Tibial nerve (tissue), 4 donors: ENCODE data around the gene SF3B4. TPM values are rescaled to one million over a fixed set of nuclear protein-coding genes. Genes with fewer than 3 reads are reported as not detected.

Source experiments
- DNase-seq, 2 donors: peaks; one replicate each; pipeline ENCODE4 v3.0.0-alpha.2; 2019; ENCODE audit warnings: low spot score in 2 of 2
- H3K27ac ChIP-seq, 4 donors: fragments of 200-600 bp; sonication (generic) in 3 of 4; one replicate each; pipeline ENCODE4 v1.5.1; 2017 to 2019; ENCODE audit warnings: mild to moderate bottlenecking in 1 of 4
- H3K27me3 ChIP-seq, 2 donors: fragments of 200-600 bp; sonication (generic) in 1 of 2; one replicate each; pipeline versions ENCODE4 v1.5.1 to v1.6.0; 2017 to 2019
- H3K36me3 ChIP-seq, 3 donors: fragments of 200-600 bp; sonication (generic); one replicate each; pipeline ENCODE4 v1.5.1; 2018 to 2019
- H3K4me1 ChIP-seq, 4 donors: fragments of 200-600 bp; sonication (generic) in 3 of 4; one replicate each; pipeline ENCODE4 v1.5.1; 2017 to 2019
- H3K4me3 ChIP-seq, 4 donors: fragments of 200-600 bp; sonication (generic) in 3 of 4; one replicate each; pipeline ENCODE4 v1.5.1; 2017 to 2019; ENCODE audit warnings: mild to moderate bottlenecking in 1 of 4, moderate library complexity in 1 of 4
- H3K9me3 ChIP-seq, 4 donors: fragments of 200-600 bp; sonication (generic) in 3 of 4; one replicate each; pipeline ENCODE4 v1.5.1; 2017 to 2019
- EP300 ChIP-seq, 2 donors: sonication (generic); formaldehyde crosslinking; IDR thresholded peaks; one replicate each; pipeline ENCODE4 v1.6.1; 2017; ENCODE audit warnings: antibody characterized with exemption in 2 of 2, mild to moderate bottlenecking in 1 of 2
- POLR2A ChIP-seq, 2 donors: fragments of 450-650 bp; IDR thresholded peaks; one replicate each; pipeline ENCODE4 v1.6.1; 2017; ENCODE audit warnings: antibody characterized with exemption in 2 of 2, mild to moderate bottlenecking in 2 of 2, moderate library complexity in 2 of 2
- WGBS, 2 donors: methylation state at CpG; one replicate each; pipeline ENCODE4 v1.1.5; 2018; 5-methylcytosine and 5-hydroxymethylcytosine counted together
- total RNA-seq, 4 donors: library from RNA; depleted of rRNA; stranded (reverse); fragments of >200 nt; gene quantifications; one replicate each; pipeline ENCODE4 v1.1.0, GENCODE V29; 2016
- TF ChIP-seq, protein P1 (sequence below), 5 experiments: fragments of 200-600 bp in 3 of 5; fragments of 450-650 bp in 2 of 5; sonication (generic) in 3 of 5; IDR thresholded peaks; one replicate each; pipeline ENCODE4 v1.5.1; 2016 to 2019; ENCODE audit warnings: antibody characterized with exemption in 5 of 5, mild to moderate bottlenecking in 3 of 5, moderate library complexity in 2 of 5

The SF3B4 gene
- total RNA-seq, 4 donors from 2014 or later = 6.3 to 14.3 (median 9.7) TPM

DNA sequence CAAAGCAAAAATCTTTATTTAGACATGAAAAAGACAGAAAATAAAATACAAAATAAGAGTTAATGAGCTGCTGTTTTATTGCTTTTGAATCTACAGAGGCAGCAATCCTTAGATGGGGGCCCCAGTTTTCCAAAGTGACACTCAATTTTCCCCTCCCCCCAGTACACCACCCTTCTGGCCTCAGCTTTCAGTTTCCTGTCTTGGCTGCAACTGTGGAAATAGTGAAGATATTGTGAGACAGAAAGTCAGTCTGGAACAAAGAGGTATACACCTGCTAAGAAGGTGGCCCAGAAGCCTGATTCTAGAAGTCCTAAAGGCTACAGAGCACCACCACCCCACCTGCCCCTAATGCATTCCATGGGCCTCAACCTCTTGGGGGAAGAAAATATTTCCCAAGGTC lies 10.2 kb upstream of the SF3B4 start:
- no peak for TF ChIP-seq POLR2A (IDR thresholded peaks at IDR 0.05)
- no peak for TF ChIP-seq EP300 (IDR thresholded peaks at IDR 0.05)
- TF ChIP-seq, protein P1, sequence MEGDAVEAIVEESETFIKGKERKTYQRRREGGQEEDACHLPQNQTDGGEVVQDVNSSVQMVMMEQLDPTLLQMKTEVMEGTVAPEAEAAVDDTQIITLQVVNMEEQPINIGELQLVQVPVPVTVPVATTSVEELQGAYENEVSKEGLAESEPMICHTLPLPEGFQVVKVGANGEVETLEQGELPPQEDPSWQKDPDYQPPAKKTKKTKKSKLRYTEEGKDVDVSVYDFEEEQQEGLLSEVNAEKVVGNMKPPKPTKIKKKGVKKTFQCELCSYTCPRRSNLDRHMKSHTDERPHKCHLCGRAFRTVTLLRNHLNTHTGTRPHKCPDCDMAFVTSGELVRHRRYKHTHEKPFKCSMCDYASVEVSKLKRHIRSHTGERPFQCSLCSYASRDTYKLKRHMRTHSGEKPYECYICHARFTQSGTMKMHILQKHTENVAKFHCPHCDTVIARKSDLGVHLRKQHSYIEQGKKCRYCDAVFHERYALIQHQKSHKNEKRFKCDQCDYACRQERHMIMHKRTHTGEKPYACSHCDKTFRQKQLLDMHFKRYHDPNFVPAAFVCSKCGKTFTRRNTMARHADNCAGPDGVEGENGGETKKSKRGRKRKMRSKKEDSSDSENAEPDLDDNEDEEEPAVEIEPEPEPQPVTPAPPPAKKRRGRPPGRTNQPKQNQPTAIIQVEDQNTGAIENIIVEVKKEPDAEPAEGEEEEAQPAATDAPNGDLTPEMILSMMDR (IDR thresholded peaks at IDR 0.05) = no peak
- no peak for DNase-seq
- peaks cover 0 to 60% (median 25%) of the 10 kb centered on the region in 4 donors for H3K4me1 ChIP-seq
- peak overlapping the region in 3 of 4 donors; percentile 67 to 91 (median 83) for H3K27ac ChIP-seq
- no peaks in the 10 kb centered on the region for H3K27me3 ChIP-seq
- no peak overlapping the region for H3K4me3 ChIP-seq
- H3K36me3 ChIP-seq = peaks cover 0 to 14% (median 0%) of the 10 kb centered on the region in 3 donors
- H3K9me3 ChIP-seq = no peaks in the 10 kb centered on the region

DNA sequence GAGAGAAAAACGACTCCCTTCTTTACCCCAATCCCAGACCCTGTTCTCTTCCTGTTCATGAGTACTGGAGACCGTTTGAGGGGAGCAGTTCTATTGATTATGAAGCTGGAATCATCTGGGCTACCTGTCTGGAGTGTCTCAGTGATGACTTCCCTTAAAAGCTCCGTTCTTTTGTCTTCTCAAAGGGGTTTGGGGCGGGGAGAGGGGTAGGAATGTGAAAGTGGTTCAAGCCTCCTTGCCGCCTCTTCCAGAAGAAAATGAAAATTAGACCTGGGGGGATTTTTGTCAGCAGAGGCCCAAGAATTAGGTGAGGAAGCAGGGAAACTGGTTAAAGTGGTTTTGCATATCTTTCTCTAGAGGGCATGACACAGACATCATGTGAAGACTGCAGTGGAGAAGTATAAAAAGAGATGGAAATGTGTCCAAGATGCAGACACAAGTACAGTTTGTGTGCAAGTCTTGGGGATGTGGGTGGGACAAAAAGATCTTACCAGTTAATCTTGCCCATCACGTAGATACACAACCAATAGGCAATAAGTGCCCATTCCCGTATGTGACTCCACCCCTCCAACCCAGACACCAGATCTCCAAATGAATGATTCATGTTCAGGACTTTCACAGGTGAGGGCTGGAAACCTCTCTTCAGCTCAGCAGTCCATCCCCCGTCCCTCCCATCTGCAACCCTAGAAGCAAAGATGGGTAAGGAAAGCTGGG lies 9.5 kb upstream of the SF3B4 start:
- TF ChIP-seq, protein P1 (IDR thresholded peaks at IDR 0.05) = no peak
- TF ChIP-seq EP300 (IDR thresholded peaks at IDR 0.05) = no peak
- TF ChIP-seq POLR2A (IDR thresholded peaks at IDR 0.05) = no peak
- Histone ChIP-seq H3K36me3 (peaks cover 0 to 18% (median 0%) of the 10 kb centered on the region in 3 donors), H3K27ac (peak overlapping the region; percentile 48 to 91 (median 75)), H3K27me3 (no peaks in the 10 kb centered on the region), H3K9me3 (no peaks in the 10 kb centered on the region), H3K4me3 (peak overlapping the region; percentile 36 to 62 (median 55)), H3K4me1 (peaks cover 0 to 56% (median 25%) of the 10 kb centered on the region in 4 donors)
- WGBS, 2 donors = 10% methylated on average over 8 of the region's 8 CpGs
- DNase-seq = no peak

DNA sequence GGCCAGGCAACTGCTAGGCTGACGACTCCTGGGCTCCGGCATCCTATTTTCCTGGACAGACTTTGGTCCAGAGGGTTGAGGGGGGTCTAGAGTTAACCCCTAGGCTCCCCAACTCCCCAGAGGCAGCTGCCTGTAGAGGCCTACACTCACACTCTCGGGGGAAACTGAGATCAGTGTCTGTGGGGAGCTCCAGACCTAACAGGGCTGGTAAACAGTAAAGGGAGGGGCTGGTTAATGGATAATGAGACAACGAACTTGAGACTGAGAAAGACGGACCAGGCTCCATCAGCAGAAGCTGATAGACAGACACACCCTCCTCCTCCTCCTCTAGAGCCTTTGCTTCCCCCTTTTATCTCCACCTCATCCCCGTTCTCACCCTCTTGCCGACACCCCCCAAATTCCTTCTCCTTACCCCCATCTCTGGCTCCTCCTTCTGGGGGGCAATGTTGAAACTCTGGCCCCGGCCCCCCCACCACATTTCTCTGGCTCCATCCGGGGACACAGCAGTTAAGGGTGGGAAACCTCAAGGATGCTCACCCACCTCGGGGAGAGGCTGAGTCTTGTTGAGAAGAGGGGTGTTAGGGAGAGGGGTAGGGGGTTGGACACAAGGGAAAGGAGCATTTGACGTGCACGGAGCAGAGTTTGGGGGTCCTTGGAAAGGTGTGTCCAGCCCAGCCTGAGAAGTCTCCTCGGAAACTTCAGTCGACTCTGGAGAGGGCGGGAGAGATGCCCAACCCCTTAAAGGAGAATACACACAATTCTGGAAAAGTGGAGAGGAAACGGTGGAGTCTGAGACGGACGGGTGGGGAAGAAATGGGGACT lies 8.8 kb upstream of the SF3B4 start, which contains the start of gene MTMR11:
Gene MTMR11, minus strand, starts transcription at position 710 of the 822 bp plus-strand sequence. Its CDS starts 232 bp downstream, at position 478.
- H3K27ac ChIP-seq = peak within 1 kb of the TSS; percentile 48 to 91 (median 75)
- H3K4me3 ChIP-seq = peak within 1 kb of the TSS; percentile 36 to 62 (median 55)
- peaks cover 0 to 25% (median 0%) of the 10 kb centered on the region in 3 donors for H3K36me3 ChIP-seq
- H3K4me1 ChIP-seq = peaks cover 0 to 51% (median 25%) of the 10 kb centered on the region in 4 donors
- DNase-seq = peak; percentile 26 to 49
- 10 to 11% methylated on average over 18 of the region's 18 CpGs for WGBS, 2 donors
- TF ChIP-seq EP300 (IDR thresholded peaks at IDR 0.05) (no peak), POLR2A (IDR thresholded peaks at IDR 0.05) (no peak)
- TF ChIP-seq, protein P1 (IDR thresholded peaks at IDR 0.05) = no peak
- H3K27me3 ChIP-seq = no peaks in the 10 kb centered on the region
- no peaks in the 10 kb centered on the region for H3K9me3 ChIP-seq

DNA sequence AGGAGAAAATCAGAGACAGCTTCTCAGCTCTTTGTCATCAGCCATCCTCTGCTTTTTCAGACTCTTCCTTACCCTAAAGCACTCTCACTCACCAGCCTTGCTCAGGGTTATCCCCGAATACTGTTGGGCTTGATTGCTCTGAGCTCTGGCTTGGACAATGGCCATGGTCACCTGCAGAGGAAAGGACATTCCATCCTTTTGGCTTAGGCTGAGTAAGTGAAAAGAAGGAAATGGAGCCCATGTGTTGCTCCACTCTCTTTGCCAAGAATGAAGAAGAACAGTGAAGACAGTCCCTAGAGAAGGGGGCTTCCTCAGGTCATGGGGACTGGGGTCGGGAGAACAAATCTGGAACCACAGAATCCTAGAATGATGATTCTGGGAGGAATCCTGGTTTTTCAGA lies 6.8 kb upstream of the SF3B4 start:
- H3K27ac ChIP-seq = peak overlapping the region in 1 of 4 donors; percentile 83
- no peaks in the 10 kb centered on the region for H3K27me3 ChIP-seq
- whole genome bisulfite sequencing, 2 donors = 70 to 92% methylated on average over 2 of the region's 2 CpGs
- peaks cover 0 to 45% (median 0%) of the 10 kb centered on the region in 3 donors for H3K36me3 ChIP-seq
- peaks cover 0 to 47% (median 20%) of the 10 kb centered on the region in 4 donors for H3K4me1 ChIP-seq
- no peak overlapping the region for H3K4me3 ChIP-seq
- peak in 1 of 2 donors; percentile 28 for TF ChIP-seq EP300 (IDR thresholded peaks at IDR 0.05)
- TF ChIP-seq, protein P1 (IDR thresholded peaks at IDR 0.05) = no peak
- peak in 1 of 2 donors; percentile 14 for DNase-seq
- no peaks in the 10 kb centered on the region for H3K9me3 ChIP-seq
